HG02642 (cell line): ENCODE data around the gene ZNF786.
"Not testable (repeated sequence)": the region's sequence is repeated elsewhere in the genome, so short reads cannot be mapped to it uniquely, and the experiment has no call there.

Experiments
- ATAC-seq: cut with Tn5 transposase; IDR thresholded peaks from one replicate; pipeline ENCODE4 v1.9.1; 2021; ENCODE audit warnings: mild to moderate bottlenecking; ENCODE audit not compliant: unreplicated experiment, poor library complexity

The ZNF786 gene, protein sequence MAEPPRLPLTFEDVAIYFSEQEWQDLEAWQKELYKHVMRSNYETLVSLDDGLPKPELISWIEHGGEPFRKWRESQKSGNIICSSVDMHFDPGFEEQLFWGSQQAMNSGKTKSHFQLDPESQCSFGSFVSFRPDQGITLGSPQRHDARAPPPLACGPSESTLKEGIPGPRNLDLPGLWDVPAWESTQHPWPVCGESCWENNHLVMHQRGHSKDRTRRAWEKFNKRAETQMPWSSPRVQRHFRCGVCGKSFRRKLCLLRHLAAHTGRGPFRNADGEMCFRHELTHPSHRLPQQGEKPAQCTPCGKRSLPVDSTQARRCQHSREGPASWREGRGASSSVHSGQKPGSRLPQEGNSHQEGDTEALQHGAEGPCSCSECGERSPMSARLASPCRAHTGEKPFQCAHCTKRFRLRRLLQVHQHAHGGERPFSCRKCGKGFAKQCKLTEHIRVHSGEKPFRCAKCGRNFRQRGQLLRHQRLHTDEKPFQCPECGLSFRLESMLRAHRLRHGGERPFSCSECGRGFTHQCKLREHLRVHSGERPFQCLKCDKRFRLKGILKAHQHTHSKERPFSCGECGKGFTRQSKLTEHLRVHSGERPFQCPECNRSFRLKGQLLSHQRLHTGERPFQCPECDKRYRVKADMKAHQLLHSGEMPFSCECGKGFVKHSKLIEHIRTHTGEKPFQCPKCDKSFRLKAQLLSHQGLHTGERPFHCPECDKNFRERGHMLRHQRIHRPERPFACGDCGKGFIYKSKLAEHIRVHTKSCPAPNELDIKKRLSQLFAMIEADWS

GRCh38 chr7:149090397-149091195 lies at the start of gene ZNF786:
Gene ZNF786 (minus strand): TSS chr7:149090718. CDS start chr7:149090640, 78 bp downstream.
- ATAC-seq: peak; percentile 86

DNA sequence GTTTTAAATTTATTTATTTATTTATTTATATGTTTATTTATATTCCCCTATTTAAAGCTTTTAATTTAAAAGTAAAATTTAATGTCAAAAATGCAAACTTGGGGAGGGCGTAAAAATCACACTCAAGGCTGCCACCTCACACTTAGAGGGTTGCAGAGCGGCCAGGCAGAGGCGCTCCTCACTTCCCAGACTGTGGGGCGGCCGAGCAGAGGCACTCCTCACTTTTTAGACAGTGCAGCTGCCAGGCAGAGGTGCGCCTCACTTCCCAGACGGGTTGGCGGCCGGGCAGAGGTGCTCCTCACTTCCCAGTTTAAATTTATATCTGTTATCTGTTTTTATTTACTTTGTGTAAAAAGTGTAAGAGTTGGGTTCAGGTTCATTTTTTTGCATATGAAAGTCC lies 45.6 kb upstream of the ZNF786 start:
- ATAC-seq: no peak

DNA sequence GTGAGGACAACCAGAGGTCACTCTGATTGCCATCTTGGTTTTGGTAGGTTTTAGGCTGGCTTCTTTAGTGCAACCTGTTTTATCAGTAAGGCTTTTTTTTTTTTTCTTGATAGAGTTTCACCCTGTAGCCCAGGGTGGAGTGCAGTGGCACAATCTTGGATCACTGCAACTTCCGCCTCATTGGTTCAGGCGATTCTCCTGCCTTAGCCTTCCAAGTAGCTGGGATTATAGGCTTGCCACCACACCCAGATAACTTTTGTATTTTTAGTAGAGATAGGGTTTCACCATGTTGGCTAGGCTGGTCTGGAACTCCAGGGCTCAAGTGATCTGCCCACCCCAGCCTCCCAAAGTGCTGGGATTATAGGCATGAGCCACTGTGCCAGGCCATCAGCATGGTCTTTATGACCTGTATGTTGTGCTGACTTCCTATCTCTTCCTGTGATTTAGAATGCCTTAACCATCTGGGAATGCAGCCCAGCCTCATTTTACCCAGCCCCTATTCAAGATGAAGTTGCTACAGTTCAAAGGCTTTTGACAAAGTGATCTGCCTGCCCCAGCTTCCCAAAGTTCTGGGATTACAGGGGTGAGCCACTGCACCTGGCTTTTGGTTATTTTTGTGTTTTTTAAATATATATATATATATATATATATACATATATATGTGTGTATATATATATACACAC lies 42.7 kb upstream of the ZNF786 start:
- no peak for ATAC-seq

DNA sequence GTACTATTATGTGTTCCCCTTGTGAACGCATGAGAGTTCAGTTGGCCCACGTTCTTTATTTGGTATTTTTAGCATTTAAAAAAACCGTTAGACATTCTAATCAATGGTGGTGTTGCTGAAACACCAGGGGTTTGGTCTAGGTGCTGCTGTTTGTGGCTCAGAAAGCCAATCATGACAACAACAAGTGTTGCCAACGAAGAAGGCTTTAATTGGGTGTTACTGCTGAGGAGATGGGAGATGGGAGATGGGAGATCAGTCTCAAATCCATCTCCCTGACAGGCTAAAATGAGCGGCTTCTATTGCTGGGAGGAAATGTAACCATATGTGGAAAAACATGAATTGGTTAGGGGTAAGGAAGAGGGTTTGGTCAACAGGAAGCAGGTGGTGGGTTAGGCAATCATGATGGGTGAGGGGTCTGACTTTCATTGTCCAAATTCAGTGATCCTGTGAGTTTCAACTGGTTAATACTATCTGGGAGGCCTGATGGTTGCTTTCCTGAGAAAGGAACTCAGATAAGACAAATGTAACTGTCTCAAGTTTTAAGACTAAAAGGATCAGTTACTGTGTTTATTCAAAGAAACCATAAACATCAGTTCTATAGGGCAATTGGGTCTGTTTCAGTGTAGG lies 40.2 kb upstream of the ZNF786 start:
- ATAC-seq: no peak

DNA sequence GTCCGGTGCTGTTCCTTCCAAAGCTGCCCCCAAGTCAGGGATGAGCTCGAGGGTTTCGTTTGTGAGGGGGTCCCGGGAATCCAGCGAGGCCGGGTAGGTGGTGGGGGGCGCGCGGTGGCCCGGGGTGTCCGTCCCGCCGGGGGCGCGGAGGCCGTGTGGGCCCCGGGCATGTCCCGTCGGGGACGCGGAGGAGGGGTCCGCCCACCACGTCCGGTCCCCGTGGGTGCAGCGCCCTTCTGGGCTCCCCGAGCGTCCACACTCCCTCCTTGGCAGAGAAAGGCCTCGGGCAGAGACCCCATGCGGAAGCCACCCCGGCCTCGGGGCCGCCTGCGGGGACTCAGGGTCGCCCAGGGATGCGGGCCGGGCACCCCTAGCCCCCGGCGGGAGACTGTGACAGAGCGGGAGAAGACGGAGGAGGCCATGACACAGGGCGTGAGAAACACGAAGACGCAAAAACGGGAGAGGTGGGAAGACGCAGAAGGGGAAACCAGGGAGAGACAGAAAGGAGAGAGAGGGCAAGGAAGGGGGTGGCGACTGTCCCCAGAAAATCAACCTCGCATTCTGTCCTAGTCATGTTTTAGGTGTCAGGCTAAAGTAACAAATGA lies 36.2 kb upstream of the ZNF786 start:
- ATAC-seq: peak; percentile 49

GRCh38 chr7:149125863-149126661 lies 35.5 kb upstream of the ZNF786 start, which contains the start of gene ZNF425:
Gene ZNF425 (minus strand): TSS chr7:149126324. CDS start chr7:149126213, 111 bp downstream.
- peak; percentile 90 for ATAC-seq

DNA sequence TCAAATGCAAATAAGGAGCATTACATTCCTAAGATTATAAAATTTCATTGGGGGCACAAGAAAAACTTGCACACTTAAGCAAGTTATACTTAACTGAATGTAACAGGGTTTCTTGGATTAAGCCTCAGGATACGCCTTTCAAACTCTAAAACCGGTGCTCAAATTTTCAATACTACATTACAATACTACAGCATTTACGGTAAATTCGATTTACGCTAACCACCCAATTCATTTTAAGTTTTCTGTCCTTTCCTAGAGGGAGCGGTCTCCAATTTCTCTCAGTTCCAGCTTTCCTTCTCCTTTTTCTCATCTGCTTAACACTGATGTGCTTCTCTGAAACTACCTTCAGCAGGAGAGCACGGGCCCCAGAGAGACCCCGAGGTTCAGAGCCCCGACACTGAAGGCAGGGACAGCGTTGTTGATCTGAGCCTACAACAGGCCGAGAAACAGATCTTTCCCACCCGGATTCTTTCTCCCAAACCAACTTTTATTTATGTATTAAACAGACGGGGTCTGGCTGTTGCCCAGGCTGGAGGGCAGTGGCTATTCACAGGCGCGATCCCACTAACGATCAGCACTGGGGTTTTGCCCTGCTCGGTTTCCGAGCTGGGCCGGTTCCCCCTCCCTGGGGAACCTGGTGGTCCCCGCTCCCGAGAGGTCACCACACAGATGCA lies 34.8 kb upstream of the ZNF786 start:
- ATAC-seq: no peak

- no peak for ATAC-seq
Observed at GRCh38 chr7:149109969-149110368, 19.5 kb upstream of the ZNF786 start.

- no peak for ATAC-seq
Observed at GRCh38 chr7:149104749-149105148, 14.2 kb upstream of the ZNF786 start.

GRCh38 chr7:149104214-149104613 lies 13.7 kb upstream of the ZNF786 start:
- ATAC-seq: no peak

DNA sequence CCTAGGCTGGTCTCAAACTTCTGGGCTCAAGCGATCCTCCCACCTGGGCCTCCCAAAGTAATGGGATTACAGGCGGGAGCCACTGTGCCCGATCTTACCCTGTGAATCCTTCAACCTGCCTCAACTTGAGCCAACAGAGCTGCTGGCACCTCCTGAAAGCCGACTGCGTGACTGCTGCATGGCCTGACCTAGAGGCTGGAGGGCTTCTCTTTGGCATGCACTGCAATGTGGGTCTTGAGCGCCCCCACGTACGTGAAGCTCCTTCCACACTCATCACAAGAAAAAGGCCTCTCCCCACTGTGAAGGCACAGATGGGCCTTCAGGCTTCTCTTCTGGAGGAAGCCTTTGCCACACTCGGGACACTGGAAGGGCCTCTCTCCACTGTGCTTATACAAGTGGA lies 12.9 kb upstream of the ZNF786 start:
- no peak for ATAC-seq

DNA sequence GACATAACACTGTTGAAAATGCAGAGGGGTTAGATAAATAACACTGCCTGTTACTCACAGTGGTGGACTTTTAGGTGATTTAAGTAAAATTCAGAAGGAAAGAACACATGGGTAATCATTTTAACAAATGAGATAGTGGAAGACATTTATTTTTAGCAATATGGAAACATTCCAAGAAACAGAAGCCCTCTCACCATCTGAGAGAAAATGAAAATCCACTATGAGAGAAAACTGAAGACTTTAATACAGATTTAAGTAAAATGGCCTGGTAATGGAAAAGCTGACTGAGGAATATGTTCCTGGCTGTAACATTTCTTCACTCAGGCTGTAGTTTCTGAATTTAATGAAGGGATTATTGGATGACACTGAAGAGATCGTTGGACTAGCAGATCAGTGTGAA lies 12.1 kb upstream of the ZNF786 start:
- ATAC-seq: no peak

GRCh38 chr7:149100821-149101220 lies 10.3 kb upstream of the ZNF786 start:
- ATAC-seq: no peak

DNA sequence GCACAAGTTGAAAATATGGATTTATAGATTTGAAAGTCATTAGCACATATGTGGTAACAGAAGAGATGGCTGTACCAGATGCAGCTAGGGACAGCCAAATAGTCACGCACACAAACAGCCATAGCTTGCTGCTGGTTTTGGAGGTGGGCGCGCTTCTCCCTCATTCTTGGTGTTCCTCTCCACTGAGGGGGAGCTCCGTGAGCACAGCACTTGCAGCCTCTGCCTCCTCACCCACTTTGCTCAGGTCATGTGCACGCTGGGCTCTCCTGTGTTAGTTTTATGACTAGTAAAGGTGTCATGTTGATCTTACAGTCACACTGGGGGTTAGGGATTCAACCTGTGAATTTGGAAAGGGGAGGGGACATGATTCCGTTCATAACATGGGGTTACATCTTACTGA lies 8.5 kb upstream of the ZNF786 start:
- no peak for ATAC-seq

DNA sequence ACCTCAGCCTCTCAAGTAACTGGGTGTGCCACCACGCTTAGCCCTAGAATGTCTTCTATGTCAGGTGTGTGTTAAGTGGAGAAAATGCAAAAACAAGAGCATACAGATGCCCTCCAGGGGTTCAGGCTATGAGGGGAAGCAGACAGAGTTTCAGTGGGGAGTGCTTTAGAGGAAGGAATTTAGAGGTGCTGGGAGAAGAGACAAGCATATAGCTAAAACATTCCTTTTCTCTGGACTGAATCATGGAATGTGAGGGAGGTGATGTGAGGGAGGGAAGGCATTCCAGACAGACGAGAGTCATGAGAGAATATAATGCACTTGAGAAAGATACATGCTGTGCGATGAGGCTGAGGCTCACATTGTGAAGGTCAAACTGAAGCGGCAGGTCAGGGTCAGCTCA lies 6.6 kb upstream of the ZNF786 start:
- ATAC-seq: no peak

DNA sequence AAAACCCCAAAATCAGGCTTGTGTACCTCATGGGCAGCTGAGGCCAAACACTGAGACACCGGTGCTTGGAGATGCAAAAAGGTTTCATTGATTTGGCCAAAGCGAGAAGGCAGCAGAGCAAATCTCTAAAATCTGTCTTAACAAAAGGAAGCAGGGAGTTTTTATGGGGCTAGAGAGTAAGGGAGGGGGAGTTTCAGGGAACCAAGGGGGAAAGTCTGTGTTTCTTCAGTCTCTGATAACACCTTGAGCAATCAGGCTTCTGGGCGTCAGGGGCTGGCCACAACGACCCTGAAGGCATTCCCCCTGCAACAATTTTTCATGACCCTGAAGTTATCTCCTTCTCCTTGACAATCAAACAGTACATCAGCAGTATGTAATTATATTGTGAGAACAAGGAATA lies 2.7 kb upstream of the ZNF786 start:
- ATAC-seq: no peak

DNA sequence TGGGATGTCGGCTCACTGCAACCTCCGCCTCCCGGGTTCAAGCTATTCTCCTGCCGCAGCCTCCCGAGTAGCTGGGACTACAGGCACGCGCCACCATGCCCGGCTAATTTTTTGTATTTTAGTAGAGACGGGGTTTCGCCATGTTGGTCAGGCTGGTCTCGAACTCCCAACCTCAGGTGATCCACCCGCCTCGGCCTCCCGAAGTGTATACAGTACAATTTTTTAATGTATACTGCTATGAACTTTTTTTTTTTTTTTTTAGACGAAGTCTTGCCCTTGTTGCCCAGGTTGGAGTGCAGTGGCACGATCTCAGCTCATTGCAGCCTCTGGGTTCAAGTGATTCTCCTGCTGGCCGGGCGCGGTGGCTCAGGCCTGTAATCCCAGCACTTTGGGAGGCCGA lies 1.7 kb upstream of the ZNF786 start:
- ATAC-seq: not testable (repeated sequence)

DNA sequence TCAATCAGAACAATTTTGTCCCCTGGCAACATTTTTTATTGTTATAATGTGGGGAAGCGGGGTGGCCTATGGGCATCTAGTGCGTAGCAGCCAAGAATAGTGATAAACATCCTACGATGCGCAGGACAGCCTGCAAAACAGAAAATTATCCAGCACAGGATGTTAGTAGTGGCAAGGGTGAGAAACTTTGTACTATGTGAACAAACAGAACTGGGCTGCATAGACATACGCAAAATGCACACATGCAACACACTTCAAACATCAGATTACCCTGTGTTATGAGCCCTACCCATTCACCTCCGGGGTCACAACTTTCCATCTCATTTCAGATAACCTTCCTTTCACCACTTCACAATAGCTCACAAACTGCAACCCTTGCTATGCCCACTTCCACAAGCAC lies 3.1 kb downstream of the ZNF786 start:
- ATAC-seq: no peak
